Hepatocyte (in vitro differentiated cells): ENCODE results near the gene CIITA. TPM values are rescaled to one million over a fixed set of nuclear protein-coding genes. Genes with fewer than 3 reads are reported as not detected.

ENCODE experiments used
- DNase-seq: peaks from one replicate; pipeline ENCODE4 v3.0.0-alpha.2; 2016; ENCODE audit warnings: low spot score
- H2AFZ ChIP-seq: fragments of 200-600 bp; sonication (generic); 2 replicates; pipeline ENCODE4 v1.6.0; 2016; ENCODE audit warnings: antibody characterized with exemption, mild to moderate bottlenecking
- H3K27ac ChIP-seq: fragments of 200-600 bp; sonication (generic); 2 replicates; pipeline ENCODE4 v1.5.1; 2016; ENCODE audit warnings: mild to moderate bottlenecking
- H3K27me3 ChIP-seq: fragments of 200-600 bp; sonication (generic); 2 replicates; pipeline ENCODE4 v1.6.1; 2016
- H3K36me3 ChIP-seq: fragments of 200-600 bp; sonication (generic); replicated peaks from 2 replicates; pipeline ENCODE4 v1.5.1; 2016; ENCODE audit warnings: low read depth; ENCODE audit not compliant: insufficient read depth
- H3K4me1 ChIP-seq: fragments of 200-600 bp; sonication (generic); 2 replicates; pipeline ENCODE4 v1.5.1; 2016; ENCODE audit warnings: mild to moderate bottlenecking, moderate library complexity; ENCODE audit not compliant: insufficient read depth
- H3K4me2 ChIP-seq: fragments of 200-600 bp; sonication (generic); 2 replicates; pipeline ENCODE4 v1.6.0; 2016
- H3K4me3 ChIP-seq: fragments of 200-600 bp; sonication (generic); 2 replicates; pipeline ENCODE4 v1.5.1; 2016; ENCODE audit warnings: mild to moderate bottlenecking
- H3K79me2 ChIP-seq: fragments of 200-600 bp; sonication (generic); 2 replicates; pipeline ENCODE4 v1.6.0; 2017; ENCODE audit warnings: mild to moderate bottlenecking
- H3K9me2 ChIP-seq: fragments of 200-600 bp; sonication (generic); replicated peaks from 2 replicates; pipeline ENCODE4 v1.6.0; 2017; ENCODE audit warnings: mild to moderate bottlenecking; ENCODE audit not compliant: insufficient read depth
- H3K9me3 ChIP-seq: fragments of 200-600 bp; sonication (generic); 2 replicates; pipeline ENCODE4 v1.5.1; 2016; ENCODE audit warnings: low read depth, mild to moderate bottlenecking
- H4K20me1 ChIP-seq: fragments of 200-600 bp; sonication (generic); 2 replicates; pipeline ENCODE4 v1.6.0; 2016; ENCODE audit warnings: mild to moderate bottlenecking; ENCODE audit not compliant: insufficient read depth, poor library complexity, severe bottlenecking
- CTCF ChIP-seq: fragments of 200-600 bp; sonication (generic); IDR thresholded peaks from 2 replicates; pipeline ENCODE4 v1.5.1; 2016; ENCODE audit warnings: antibody characterized with exemption, mild to moderate bottlenecking; ENCODE audit not compliant: poor library complexity
- EZH2 ChIP-seq: fragments of 200-600 bp; sonication (generic); IDR thresholded peaks from 2 replicates; pipeline ENCODE4 v1.6.1; 2016; ENCODE audit warnings: antibody characterized with exemption, mild to moderate bottlenecking, borderline replicate concordance
- EZH2phosphoT487 ChIP-seq: fragments of 200-600 bp; sonication (generic); IDR thresholded peaks from one replicate; pipeline ENCODE4 v1.6.1; 2018; ENCODE audit warnings: antibody characterized with exemption, mild to moderate bottlenecking, low read depth, moderate library complexity; ENCODE audit not compliant: unreplicated experiment, severe bottlenecking
- WGBS: methylation state at CpG from one replicate; pipeline ENCODE4 v1.1.6; 2016; ENCODE audit warnings: low lambda C conversion rate; ENCODE audit errors: missing lambda C conversion rate; 5-methylcytosine and 5-hydroxymethylcytosine counted together
- polyA plus RNA-seq: library from polyadenylated mRNA; unstranded; fragments of >200 nt; fragmentation: Nextera tagmentation; extraction: Ambion mirVana; gene quantifications from 2 replicates; pipeline ENCODE4 v1.2.1, GENCODE V29; 2016
- total RNA-seq: library from RNA; depleted of rRNA; stranded (reverse); fragments of >200 nt; gene quantifications from 2 replicates; pipeline ENCODE4 v1.2.3, GENCODE V29; 2014

CIITA gene
- total and polyA plus RNA-seq, 2 experiments from 2014 or later = 1.1 TPM; not detected in 1

GRCh38 chr16:10868596-10869469 is 8.2 kb upstream of the CIITA start:
- WGBS = 69% methylated on average over 13 of the region's 13 CpGs
- H3K79me2 ChIP-seq = no peaks in the 10 kb centered on the region
- H2AFZ ChIP-seq = no peak overlapping the region
- H3K27ac ChIP-seq = no peak overlapping the region
- H3K27me3 ChIP-seq = peaks cover 26% of the 10 kb centered on the region
- no peak overlapping the region for H3K4me3 ChIP-seq
- H4K20me1 ChIP-seq = no peaks in the 10 kb centered on the region
- no peaks in the 10 kb centered on the region for H3K9me2 ChIP-seq
- H3K4me2 ChIP-seq = no peak overlapping the region
- no peak for DNase-seq
- no peaks in the 10 kb centered on the region for H3K36me3 ChIP-seq
- H3K4me1 ChIP-seq = no peaks in the 10 kb centered on the region
- no peak for TF ChIP-seq CTCF
- no peak for TF ChIP-seq EZH2
- TF ChIP-seq EZH2phosphoT487 = no peak
- no peaks in the 10 kb centered on the region for H3K9me3 ChIP-seq

GRCh38 chr16:10870137-10870776 is 6.7 kb upstream of the CIITA start:
- no peaks in the 10 kb centered on the region for H3K36me3 ChIP-seq
- DNase-seq = no peak
- H3K9me3 ChIP-seq = no peaks in the 10 kb centered on the region
- H4K20me1 ChIP-seq = no peaks in the 10 kb centered on the region
- H3K79me2 ChIP-seq = no peaks in the 10 kb centered on the region
- H3K4me2 ChIP-seq = no peak overlapping the region
- no peak overlapping the region for H3K27ac ChIP-seq
- H3K27me3 ChIP-seq = peaks cover 32% of the 10 kb centered on the region
- no peak overlapping the region for H3K4me3 ChIP-seq
- no peak overlapping the region for H2AFZ ChIP-seq
- no peak for TF ChIP-seq CTCF
- no peak for TF ChIP-seq EZH2
- no peak for TF ChIP-seq EZH2phosphoT487
- no peaks in the 10 kb centered on the region for H3K4me1 ChIP-seq
- H3K9me2 ChIP-seq = no peaks in the 10 kb centered on the region
- 82% methylated on average over 5 of the region's 5 CpGs for WGBS

- no peak overlapping the region for H3K4me3 ChIP-seq
- 85% methylated on average over 5 of the region's 5 CpGs for WGBS
- no peaks in the 10 kb centered on the region for H4K20me1 ChIP-seq
- H3K4me2 ChIP-seq = no peak overlapping the region
- H3K27me3 ChIP-seq = peaks cover 32% of the 10 kb centered on the region
- DNase-seq = no peak
- no peaks in the 10 kb centered on the region for H3K36me3 ChIP-seq
- H3K9me3 ChIP-seq = no peaks in the 10 kb centered on the region
- no peak for TF ChIP-seq EZH2
- no peak overlapping the region for H3K27ac ChIP-seq
- H2AFZ ChIP-seq = no peak overlapping the region
- no peaks in the 10 kb centered on the region for H3K4me1 ChIP-seq
- H3K9me2 ChIP-seq = no peaks in the 10 kb centered on the region
- no peaks in the 10 kb centered on the region for H3K79me2 ChIP-seq
Observed at GRCh38 chr16:10870808-10871156, 6.2 kb upstream of the CIITA start.
